Mesenteric fat pad (tissue), 1 donor: ENCODE results near the gene TMEM50B. TPM values are rescaled to one million over a fixed set of nuclear protein-coding genes. Genes with fewer than 3 reads are reported as not detected.
"Not testable (repeated sequence)": the region's sequence is repeated elsewhere in the genome, so short reads cannot be mapped to it uniquely, and the experiment has no call there.

Experiments used
- DNase-seq: peaks from one replicate; pipeline ENCODE4 v3.0.0-alpha.2; 2020; ENCODE audit warnings: low spot score
- long read RNA-seq: library from polyadenylated mRNA; unstranded; transcript quantifications from one replicate; pipeline ENCODE4 v2.0.0, GENCODE V29; 2020
- total RNA-seq: library from RNA; stranded (reverse); fragmentation: NEBNext Ultra II Directional; extraction: Animal tissue kit (Norgen Biotek cat#: 25700); gene quantifications from one replicate; pipeline ENCODE4 v1.2.1, GENCODE V29; 2021
- donor health status: DM: yes; HTN: yes; CAD: no.

Gene TMEM50B
- total RNA-seq, result 36.1 TPM
- long read RNA-seq, transcript TMEM50B-210 (7 exons, 2,375 nt), result major isoform, 147 of 176 reads
- long read RNA-seq, partial matches to known transcripts, result 5 of 176 reads
- long read RNA-seq, other reads (novel, unspliced or antisense), result 19 of 176 reads

GRCh38 chr21:33479679-33480480 is at the start of gene TMEM50B:
TMEM50B (minus strand) TSS chr21:33479974; CDS start chr21:33468885, 11,089 bp downstream.
- DNase-seq, result peak; percentile 99

- DNase-seq, result no peak
Observed at GRCh38 chr21:33522953-33523349, 43.2 kb upstream of the TMEM50B start.

- DNase-seq, result no peak
Observed at GRCh38 chr21:33522297-33522952, 42.7 kb upstream of the TMEM50B start.

GRCh38 chr21:33518899-33519298 is 39.1 kb upstream of the TMEM50B start:
- no peak for DNase-seq

GRCh38 chr21:33514229-33514628 is 34.5 kb upstream of the TMEM50B start:
- DNase-seq, result no peak

GRCh38 chr21:33512481-33512880 is 32.7 kb upstream of the TMEM50B start:
- DNase-seq, result no peak

GRCh38 chr21:33511639-33512038 is 31.9 kb upstream of the TMEM50B start:
- no peak for DNase-seq

GRCh38 chr21:33510826-33511225 is 31.1 kb upstream of the TMEM50B start:
- DNase-seq, result no peak

GRCh38 chr21:33507003-33507402 is 27.2 kb upstream of the TMEM50B start:
- DNase-seq, result not testable (repeated sequence)

GRCh38 chr21:33505833-33506232 is 26.1 kb upstream of the TMEM50B start:
- no peak for DNase-seq

GRCh38 chr21:33496345-33496744 is 16.6 kb upstream of the TMEM50B start:
- DNase-seq, result no peak

- no peak for DNase-seq
Observed at GRCh38 chr21:33495743-33496142, 16.0 kb upstream of the TMEM50B start.

GRCh38 chr21:33493756-33494155 is 14.0 kb upstream of the TMEM50B start:
- no peak for DNase-seq

- no peak for DNase-seq
Observed at GRCh38 chr21:33492571-33492970, 12.8 kb upstream of the TMEM50B start.

- peak; percentile 95 for DNase-seq
Observed at GRCh38 chr21:33491373-33492102, 11.8 kb upstream of the TMEM50B start, which contains the start of gene DNAJC28. DNAJC28 (minus strand) TSS chr21:33491716; CDS start chr21:33489393, 2,323 bp downstream.

- no peak for DNase-seq
Observed at GRCh38 chr21:33490991-33491372, 11.2 kb upstream of the TMEM50B start.

GRCh38 chr21:33488936-33489335 is 9.2 kb upstream of the TMEM50B start:
- no peak for DNase-seq

GRCh38 chr21:33487996-33488395 is 8.2 kb upstream of the TMEM50B start:
- no peak for DNase-seq

- no peak for DNase-seq
Observed at GRCh38 chr21:33481314-33481943, 1.7 kb upstream of the TMEM50B start.

- DNase-seq, result no peak
Observed at GRCh38 chr21:33480481-33481103, 818 bp upstream of the TMEM50B start.
